ENCODE data around the gene TTC6.

DNA sequence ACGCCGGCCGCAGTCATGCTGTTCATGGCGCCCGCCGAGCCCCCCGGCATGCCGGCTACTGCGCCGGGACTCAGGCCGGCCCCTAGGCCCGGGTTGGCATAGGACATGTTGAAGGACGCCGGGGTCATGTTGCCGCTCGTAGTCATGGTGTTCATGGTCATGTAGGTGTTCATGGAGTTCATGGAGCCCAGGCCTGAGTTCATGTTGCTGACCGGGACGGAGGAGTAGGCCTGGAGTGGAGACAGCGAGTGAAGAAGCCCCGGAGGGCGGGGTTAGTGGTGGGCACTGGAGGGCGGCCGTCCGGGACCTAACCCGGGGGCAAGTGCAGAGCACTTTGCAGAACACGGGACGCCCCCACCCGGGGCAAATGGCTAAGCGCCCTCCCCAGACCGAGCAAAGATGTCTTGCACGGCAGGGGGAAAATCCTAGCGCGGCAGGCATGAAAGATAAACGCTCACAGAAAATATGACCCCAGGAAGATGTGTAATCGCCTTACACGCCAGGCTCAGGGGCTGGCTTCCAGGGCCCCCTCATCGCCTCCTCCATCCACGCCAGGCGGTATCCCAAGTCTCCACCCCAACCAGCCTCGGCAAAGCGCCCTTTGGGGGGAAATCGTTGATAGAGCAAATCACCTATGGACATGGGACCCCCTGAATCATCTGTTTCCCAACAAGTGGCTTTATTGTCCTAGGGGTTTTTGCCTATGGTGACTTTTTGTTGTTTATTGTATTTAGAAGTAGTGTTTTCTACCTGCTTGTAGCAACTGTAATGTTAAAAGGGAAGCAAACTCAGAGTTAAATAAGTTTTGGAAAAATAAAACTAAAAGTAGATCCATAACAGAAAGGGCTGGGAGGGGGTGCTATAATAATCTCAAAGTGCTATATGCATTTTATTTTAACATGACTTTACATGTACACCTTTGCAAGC is 2.7 kb upstream of the TTC6 start:
- TF ChIP-seq GATA2 (IDR thresholded peaks at IDR 0.05; ENCODE audit: low read depth, low read length): no peak
- no peak for TF ChIP-seq GATA3 (IDR thresholded peaks at IDR 0.05; ENCODE audit: low read depth, low read length)

Data from SH-SY5Y (cell line).